GM18526 (cell line): Measurements from ENCODE around the gene ATP13A1.

Source experiments
- POLR2A ChIP-seq: IDR thresholded peaks from 3 replicates; pipeline ENCODE4 v1.6.1; 2011; ENCODE audit not compliant: insufficient read length; ENCODE audit errors: extremely low read depth

Gene ATP13A1

DNA sequence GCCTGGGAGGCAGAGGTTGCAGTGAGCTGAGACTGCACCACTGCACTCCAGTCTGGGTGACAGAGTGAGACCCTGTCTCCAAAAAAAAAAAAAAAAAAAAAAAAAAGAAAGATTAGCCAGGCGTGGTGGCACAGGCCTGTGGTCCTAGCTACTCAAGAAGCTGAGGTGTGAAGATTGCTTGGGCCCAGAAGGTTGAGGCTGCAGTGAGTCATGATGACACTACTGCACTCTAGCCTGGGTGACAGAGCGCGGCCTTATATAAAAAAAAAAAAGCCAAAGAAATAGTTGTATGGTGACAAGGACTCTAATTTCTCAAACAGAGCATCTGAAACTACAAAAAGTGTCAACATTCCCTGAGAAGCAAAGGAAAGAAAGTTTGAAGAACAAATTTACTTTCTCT is 48.4 kb downstream of the ATP13A1 start:
- no peak for TF ChIP-seq POLR2A

DNA sequence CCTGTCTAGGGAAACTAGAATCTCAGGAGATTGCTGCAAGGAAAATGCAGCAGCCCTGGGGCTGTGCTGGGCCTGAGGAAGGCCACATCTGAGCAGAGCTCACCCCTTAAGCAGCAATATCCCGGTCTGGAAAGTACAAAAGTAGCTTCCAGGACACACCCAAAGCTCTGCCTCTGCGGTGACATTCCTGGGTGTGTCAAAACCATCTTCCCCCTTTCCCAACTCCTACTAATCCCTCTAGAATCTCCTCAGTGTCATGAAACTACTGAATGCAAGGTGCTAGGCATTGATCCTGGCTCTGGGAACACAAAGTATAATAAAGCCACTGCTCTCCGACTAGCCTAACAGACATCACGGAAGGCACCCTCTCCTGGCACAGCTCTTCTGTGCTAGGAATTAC is 50.0 kb downstream of the ATP13A1 start:
- no peak for TF ChIP-seq POLR2A

DNA sequence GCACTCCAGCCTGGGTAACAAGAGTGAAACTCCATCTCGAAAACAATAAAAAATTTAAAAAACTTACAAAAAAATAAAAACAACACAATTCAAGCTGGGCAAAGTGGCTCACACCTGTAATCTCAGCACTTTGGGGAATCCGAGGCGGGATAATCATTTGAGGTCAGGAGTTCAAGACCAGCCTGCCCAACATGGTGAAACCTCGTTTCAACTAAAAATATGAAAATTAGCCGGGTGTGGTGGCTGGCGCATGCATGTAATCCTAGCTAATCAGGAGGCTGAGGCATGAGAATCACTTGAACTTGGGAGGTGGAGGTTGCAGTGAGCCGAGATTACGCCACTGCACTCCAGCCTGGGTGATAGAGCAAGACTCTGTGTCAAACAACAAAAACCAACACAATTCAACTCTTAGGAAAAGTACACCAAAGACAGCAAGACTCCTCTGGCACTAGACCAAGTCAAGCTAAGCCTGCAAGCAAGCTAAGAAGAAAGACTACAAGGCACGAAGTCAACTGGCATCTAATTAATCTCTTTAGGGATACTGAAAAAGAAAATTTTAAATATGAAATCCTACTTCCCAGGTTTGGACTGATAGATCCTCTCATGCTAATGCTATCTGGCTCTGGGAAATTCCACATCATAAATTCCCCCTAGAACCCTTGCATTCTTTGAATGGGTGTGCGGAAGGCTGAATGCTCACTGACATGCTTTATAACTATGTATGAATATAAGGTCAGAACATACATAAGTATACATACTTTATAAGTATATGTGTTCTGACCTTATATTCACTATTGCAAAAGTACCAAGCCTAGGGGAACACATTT is 52.9 kb downstream of the ATP13A1 start:
- no peak for TF ChIP-seq POLR2A

DNA sequence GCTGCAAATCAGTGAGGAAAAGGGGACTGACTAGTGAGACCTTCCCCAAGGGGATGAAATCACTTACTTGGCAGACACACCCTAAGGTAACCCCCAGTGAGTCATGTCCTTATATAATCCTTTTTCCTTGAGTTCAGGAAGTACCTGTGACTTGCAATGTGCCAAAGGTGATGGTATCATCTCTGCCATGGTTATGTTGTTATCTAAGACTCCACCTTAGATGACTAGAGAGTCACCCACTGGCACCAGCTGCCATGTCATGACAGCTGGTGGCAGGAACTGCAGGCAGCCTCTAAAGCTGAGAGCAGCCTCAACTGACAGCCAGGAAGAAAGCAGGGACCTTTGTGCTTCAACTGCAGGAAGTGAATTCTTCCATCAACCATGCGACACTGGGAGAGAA is 57.5 kb downstream of the ATP13A1 start:
- no peak for TF ChIP-seq POLR2A

DNA sequence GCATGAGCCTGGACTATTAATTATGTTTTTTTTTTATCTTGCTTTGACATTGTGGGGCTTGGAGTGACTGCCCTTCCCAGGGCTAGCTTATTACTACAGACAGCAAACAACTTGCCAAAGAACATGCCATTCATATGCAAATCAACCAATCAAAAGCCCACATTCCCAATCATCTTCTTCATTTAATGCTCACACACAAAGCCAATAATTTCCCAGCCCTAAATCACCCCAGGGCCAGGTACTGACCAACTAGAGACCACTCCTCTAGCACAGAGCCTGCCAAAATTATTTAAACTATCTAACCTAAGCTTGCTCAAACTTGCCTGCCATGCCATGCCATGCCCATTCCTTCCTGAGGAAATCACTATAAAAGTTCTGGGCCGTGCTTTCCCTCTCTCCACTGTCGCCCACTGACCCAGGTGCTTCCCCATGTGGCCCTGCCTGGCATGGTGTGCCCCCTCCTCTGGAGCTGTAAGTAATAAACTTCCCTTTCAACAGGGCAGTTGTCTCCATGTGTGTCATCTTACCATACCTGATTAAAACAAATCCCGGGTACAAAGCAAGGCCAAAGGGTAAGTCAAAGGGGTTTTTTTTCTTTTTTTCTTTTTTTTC is 60.7 kb downstream of the ATP13A1 start:
- no peak for TF ChIP-seq POLR2A

DNA sequence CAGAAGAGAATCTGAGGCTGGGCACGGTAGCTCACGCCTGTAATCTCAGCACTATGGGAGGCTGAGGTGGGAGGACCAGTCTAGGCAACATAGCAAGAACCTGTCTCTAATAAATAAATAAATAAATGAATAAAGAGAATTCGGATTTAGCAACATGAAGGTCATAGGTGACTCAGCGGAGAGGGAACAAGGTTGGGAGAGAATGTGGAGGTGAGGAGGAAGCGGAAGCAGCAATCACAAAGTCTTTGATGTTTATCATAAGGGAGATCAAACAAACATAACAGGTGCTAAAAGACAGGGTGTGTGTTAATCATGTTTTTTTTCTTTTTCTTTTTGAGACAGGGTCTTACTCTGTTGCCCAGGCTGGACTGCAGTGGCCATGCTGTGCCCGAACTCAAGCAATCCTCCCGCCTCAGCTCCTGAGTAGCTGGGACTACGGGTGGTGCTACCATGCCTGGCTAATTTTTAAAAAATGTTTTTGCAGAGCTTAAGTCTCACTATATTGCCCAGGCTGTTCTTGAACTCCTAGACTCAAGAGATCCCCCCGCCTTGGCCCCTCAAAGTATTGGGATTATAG is 61.3 kb downstream of the ATP13A1 start:
- TF ChIP-seq POLR2A, result no peak

DNA sequence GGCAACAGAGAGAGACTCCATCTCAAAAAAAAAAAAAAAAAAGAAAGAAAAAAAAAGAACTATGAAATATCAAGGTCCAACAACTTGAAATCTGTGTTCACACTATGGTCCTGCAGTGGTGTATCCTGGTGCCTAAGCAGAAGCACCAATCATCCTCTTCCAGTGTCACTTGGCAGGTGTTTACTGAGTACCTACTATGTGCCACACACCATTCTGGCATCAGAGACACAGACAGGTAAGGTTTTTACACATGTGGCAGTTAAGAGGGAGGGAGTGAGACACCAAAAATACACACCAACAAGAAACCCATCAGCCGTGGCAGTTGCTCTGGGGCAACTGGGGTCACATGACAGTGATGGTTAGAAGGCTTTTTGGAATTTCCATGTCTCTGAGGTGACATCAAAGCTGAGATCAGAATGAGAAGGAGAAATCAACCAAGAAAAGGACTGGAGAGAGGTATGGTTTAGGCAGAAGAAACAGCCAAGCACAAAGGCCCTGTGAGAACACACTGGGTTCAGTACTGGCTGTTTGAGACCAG is 62.6 kb downstream of the ATP13A1 start:
- TF ChIP-seq POLR2A, result no peak

DNA sequence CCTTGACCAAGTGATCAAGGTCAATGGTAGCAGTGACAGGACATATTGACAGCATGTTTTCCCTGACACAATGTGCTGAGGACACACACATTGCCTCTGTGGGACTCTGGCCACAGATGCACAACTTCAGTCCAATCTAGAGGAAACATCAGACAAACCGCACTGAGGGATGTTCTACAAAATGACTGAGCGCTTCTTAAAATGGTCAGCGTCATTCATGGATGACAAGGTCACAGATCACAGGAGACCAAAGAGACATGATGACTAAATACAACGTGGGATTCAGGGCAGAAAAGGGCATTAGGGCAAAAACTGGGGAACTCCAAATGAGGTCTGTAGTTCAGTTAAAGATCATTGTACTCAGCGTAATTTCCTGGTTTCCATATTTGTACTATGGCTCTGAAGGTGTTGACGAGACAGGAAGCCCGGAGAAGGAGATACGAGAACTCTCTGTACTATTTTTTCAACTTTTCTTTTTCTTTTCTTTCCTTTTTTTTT is 65.6 kb downstream of the ATP13A1 start:
- TF ChIP-seq POLR2A, result no peak
